Heart left ventricle (tissue), 13 donors: Measurements from ENCODE around the gene CSF1R.

Source experiments
- POLR2A ChIP-seq, 2 donors: fragments of 450-650 bp; IDR thresholded peaks; one replicate each; pipeline ENCODE4 v1.6.1; 2017; ENCODE audit warnings: antibody characterized with exemption in 2 of 2, mild to moderate bottlenecking in 2 of 2, moderate library complexity in 2 of 2
- TF ChIP-seq, protein P1 (sequence below), 12 donors: fragments of 200-600 bp; sonication (generic) in 4 of 12; IDR thresholded peaks; one replicate each; pipeline versions ENCODE4 v1.5.0 to v1.8.0; 2018 to 2022; ENCODE audit warnings: antibody characterized with exemption in 12 of 12, mild to moderate bottlenecking in 5 of 12
- donor health status: ischemic (EF 13 %, LVEDD 7.1; RV severe dilation, severe dysfunction).
- donor health status: DM: no; HTN: yes; CAD: no.
- donor health status: DM: no; HTN: no; CAD: no.
- donor health status: ischemic (EF 25% LVEDD 6.9; RV normal size, moderate dysfunction).
- donor health status: ischemic (EF 25% LVEDD 5.7; RV mildly dilated, moderate dysfunction).
- donor health status: ischemic (EF 35%, LVEDD 5.7; RV mildly dilated, moderate dysfunction).
- donor health status: nonischemic (EF 11% LVEDD 7.7; RV severe dilation, severe dysfunction).
- donor health status: DM: yes; HTN: yes; CAD: no.
- donor health status: PGD.
- donor health status: ischemic (EF 29% LVEDD 5.4; RV normal size, mild dysfunction).
- donor health status: nonischemic (EF 23%, LVEDD 6.1; RV moderate dilation, normal function).

GRCh38 chr5:150111122-150111521 is 24.8 kb upstream of the CSF1R start:
- TF ChIP-seq, protein P1, sequence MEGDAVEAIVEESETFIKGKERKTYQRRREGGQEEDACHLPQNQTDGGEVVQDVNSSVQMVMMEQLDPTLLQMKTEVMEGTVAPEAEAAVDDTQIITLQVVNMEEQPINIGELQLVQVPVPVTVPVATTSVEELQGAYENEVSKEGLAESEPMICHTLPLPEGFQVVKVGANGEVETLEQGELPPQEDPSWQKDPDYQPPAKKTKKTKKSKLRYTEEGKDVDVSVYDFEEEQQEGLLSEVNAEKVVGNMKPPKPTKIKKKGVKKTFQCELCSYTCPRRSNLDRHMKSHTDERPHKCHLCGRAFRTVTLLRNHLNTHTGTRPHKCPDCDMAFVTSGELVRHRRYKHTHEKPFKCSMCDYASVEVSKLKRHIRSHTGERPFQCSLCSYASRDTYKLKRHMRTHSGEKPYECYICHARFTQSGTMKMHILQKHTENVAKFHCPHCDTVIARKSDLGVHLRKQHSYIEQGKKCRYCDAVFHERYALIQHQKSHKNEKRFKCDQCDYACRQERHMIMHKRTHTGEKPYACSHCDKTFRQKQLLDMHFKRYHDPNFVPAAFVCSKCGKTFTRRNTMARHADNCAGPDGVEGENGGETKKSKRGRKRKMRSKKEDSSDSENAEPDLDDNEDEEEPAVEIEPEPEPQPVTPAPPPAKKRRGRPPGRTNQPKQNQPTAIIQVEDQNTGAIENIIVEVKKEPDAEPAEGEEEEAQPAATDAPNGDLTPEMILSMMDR (IDR thresholded peaks at IDR 0.05): no peak
- no peak for TF ChIP-seq POLR2A (IDR thresholded peaks at IDR 0.05)
